ENCODE measurements around the gene SPATA31C2. TPM values are rescaled to one million over a fixed set of nuclear protein-coding genes. Genes with fewer than 3 reads are reported as not detected.

Gene SPATA31C2
- total RNA-seq (ENCODE audit: low replicate concordance) = not detected in 2 replicates

GRCh38 chr9:88138375-88138774 is at the start of gene SPATA31C2:
Gene SPATA31C2 (minus strand): TSS chr9:88138475. CDS start chr9:88138446, 29 bp downstream.

Other genes starting within 250 kb of the SPATA31C2 start
- gene SPATA31C1, start 220.5 kb downstream of the SPATA31C2 start, total RNA-seq (ENCODE audit: low replicate concordance) = not detected in 2 replicates
- gene CDK20, start 163.9 kb downstream of the SPATA31C2 start, total RNA-seq (ENCODE audit: low replicate concordance) = 4.8 and 9.4 TPM in 2 replicates
- gene SPIN1, start 250.0 kb upstream of the SPATA31C2 start, total RNA-seq (ENCODE audit: low replicate concordance) = 61.2 and 79.6 TPM in 2 replicates